HEK293 (cell line): Measurements from ENCODE around the gene ADRM1.

Source experiments
- CTCF ChIP-seq: fragments of 450-650 bp; formaldehyde crosslinking; IDR thresholded peaks from 2 replicates; pipeline ENCODE4 v1.5.1; 2016; ENCODE audit warnings: missing biosample characterization, missing genetic modification characterization
- PATZ1 ChIP-seq: fragments of 450-650 bp; formaldehyde crosslinking; IDR thresholded peaks from 2 replicates; pipeline ENCODE4 v1.5.1; 2016; ENCODE audit warnings: missing biosample characterization, missing genetic modification characterization
- ZFP3 ChIP-seq: fragments of 450-650 bp; formaldehyde crosslinking; IDR thresholded peaks from 2 replicates; pipeline ENCODE4 v1.5.1; 2016; ENCODE audit warnings: low read depth, missing biosample characterization, missing genetic modification characterization
- ZNF280C ChIP-seq: fragments of 450-650 bp; formaldehyde crosslinking; IDR thresholded peaks from 2 replicates; pipeline ENCODE4 v1.5.1; 2016; ENCODE audit warnings: missing biosample characterization, missing genetic modification characterization
- ZNF549 ChIP-seq: fragments of 450-650 bp; IDR thresholded peaks from 2 replicates; pipeline ENCODE4 v1.5.1; 2018; ENCODE audit warnings: missing biosample characterization, missing genetic modification characterization, mild to moderate bottlenecking, inconsistent platforms, moderate library complexity

GRCh38 chr20:62327726-62328495, 25.1 kb downstream of the ADRM1 start:
- TF ChIP-seq CTCF (tag by site-specific recombination), result no peak
- no peak for TF ChIP-seq ZNF549 (tag by site-specific recombination)
- TF ChIP-seq ZNF280C, result no peak
- TF ChIP-seq PATZ1, result no peak
- no peak for TF ChIP-seq ZFP3
